ENCODE measurements around the gene NOSIP. TPM values are rescaled to one million over a fixed set of nuclear protein-coding genes. Genes with fewer than 3 reads are reported as not detected.

Gene NOSIP
- total and polyA plus RNA-seq, 2 of the 4 experiments (the other 2 are of a cell fraction) = 118 to 138 TPM

DNA sequence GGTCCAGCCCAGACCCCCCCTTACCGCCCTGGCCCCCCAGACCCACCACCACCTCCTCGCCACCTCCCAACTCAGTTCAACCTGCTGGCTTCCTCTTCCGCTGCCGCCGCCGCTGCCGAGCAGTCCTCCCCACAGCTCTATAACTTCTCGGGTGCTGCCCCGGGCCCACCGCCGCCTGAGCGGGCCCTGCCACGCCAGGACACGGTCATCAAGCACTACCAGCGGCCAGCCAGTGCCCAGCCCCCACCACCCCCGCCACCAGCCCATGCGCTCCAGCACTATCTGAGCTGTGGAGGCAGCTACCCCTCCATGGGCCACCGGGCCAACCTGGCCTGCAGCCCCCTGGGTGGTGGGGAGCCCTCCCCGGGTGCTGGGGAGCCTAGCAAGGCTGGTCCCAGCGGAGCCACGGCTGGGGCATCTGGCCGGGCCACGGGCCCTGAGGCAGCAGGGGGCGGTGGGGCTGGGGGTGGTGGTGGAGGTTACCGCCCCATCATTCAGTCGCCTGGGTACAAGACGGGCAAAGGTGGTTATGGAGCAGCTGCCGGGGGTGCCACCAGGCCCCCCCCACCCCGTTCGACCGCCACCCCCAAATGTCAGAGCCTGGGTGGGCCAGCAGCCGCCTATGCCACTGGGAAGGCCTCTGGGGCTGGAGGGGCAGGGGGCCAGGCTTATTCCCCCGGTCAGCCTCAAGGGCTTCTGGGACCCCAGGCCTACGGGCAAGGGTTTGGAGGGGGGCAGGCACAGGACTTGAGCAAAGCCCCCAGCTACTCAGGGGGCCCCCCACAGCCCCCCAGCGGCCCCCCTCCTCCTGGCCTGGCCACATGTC lies 14.8 kb upstream of the NOSIP start:
- 93% methylated on average over 13 of the region's 35 CpGs; no CpG with 5 or more reads in 1 of the 2 experiments for WGBS, 2 experiments (ENCODE audit: extremely low coverage in 2 of 2, insufficient read length in 1 of 2)
- POLR2A ChIA-PET (ENCODE audit: unreplicated experiment) = no interaction called here

More for the DNA sequence above, 14.8 kb upstream of the NOSIP start:
- H3K14ac ChIP-seq (replicated peaks; ENCODE audit: low read depth, low read length) = no peak overlapping the region
- H3K9ac ChIP-seq (ENCODE audit: low read depth, low read length) = no peak overlapping the region
- H2AFZ ChIP-seq (replicated peaks; ENCODE audit: low read length, poor library complexity) = no peak overlapping the region
- no peaks in the 10 kb centered on the region for H3K27me3 ChIP-seq (ENCODE audit: control insufficient read depth, insufficient read depth, low read length)
- H3K9me3 ChIP-seq (ENCODE audit: control insufficient read depth, insufficient read depth, low read length) = no peaks in the 10 kb centered on the region
- H3K23ac ChIP-seq (ENCODE audit: low read depth, low read length) = no peak overlapping the region
- no peak overlapping the region for H3K18ac ChIP-seq (ENCODE audit: low read depth, low read length)
- no TSS peak for BruUV-seq (replicated peaks)
- peaks cover 48% of the 10 kb centered on the region for H3K36me3 ChIP-seq (ENCODE audit: control insufficient read depth, insufficient read depth, low read length)
- H3K4me3 ChIP-seq (ENCODE audit: insufficient read depth, low read depth, low read length) = no peak overlapping the region
- peaks cover 7% of the 10 kb centered on the region; the same call in 1 of the 2 replicates for H3K4me1 ChIP-seq (ENCODE audit: control insufficient read depth, insufficient read depth, low read length)
- H3K79me1 ChIP-seq (ENCODE audit: low read depth in 1 of 2, low read length in 2 of 2) = peaks cover 16 to 44% of the 10 kb centered on the region in 2 experiments
- no peak overlapping the region for H2AK9ac ChIP-seq (replicated peaks; ENCODE audit: low read depth, low read length, poor library complexity)
- H2BK120ac ChIP-seq (ENCODE audit: low read depth, low read length) = no peak overlapping the region
- H3K27ac ChIP-seq (ENCODE audit: insufficient read depth, low read length) = no peak overlapping the region
- in situ Hi-C loops (cut with MboI; ENCODE audit: low sequenced_read_pairs) (no loop called here), dilution Hi-C loops (cut with HindIII; ENCODE audit: low sequenced_read_pairs, unreplicated experiment) (no loop called here), intact Hi-C loops (cut with micrococcal nuclease) (loop anchor here (5.0 kb wide), 1 partner anchor 82 kb away; the partner anchor contains the start of gene PRMT1)
- ATAC-seq (ENCODE audit: low read depth) (no peak), DNase-seq (no peak)
- H3K56ac ChIP-seq (ENCODE audit: extremely low read depth, insufficient read depth, low read length) = no peak overlapping the region
- H3K9me1 ChIP-seq (ENCODE audit: insufficient read depth, low read length) = peaks cover 3% of the 10 kb centered on the region; the same call in 1 of the 2 replicates
- CTCF ChIA-PET = no interaction called here
- no peak overlapping the region for H4K8ac ChIP-seq (ENCODE audit: low read depth in 2 of 2, low read length in 2 of 2)
- H4K5ac ChIP-seq (ENCODE audit: low read depth, low read length) = no peak overlapping the region
- H2BK20ac ChIP-seq (ENCODE audit: low read depth, low read length) = no peak overlapping the region
- H3K4me2 ChIP-seq (ENCODE audit: low read depth, low read length) = no peak overlapping the region
- H2BK15ac ChIP-seq (ENCODE audit: low read depth, low read length) = no peak overlapping the region
- H2BK5ac ChIP-seq (ENCODE audit: low read depth, low read length, poor library complexity, severe bottlenecking) = no peak overlapping the region
- peaks cover 39% of the 10 kb centered on the region for H4K20me1 ChIP-seq (ENCODE audit: insufficient read depth, low read length)
- H2AK5ac ChIP-seq (ENCODE audit: low read depth, low read length) = no peak overlapping the region
- TF ChIP-seq NFE2L2 (IDR thresholded peaks at IDR 0.05; ENCODE audit: low read depth, low read length) (no peak), MAFK (IDR thresholded peaks at IDR 0.05; ENCODE audit: low read depth, low read length) (no peak), RAD21 (IDR thresholded peaks at IDR 0.05; ENCODE audit: low read length) (no peak), RCOR1 (IDR thresholded peaks at IDR 0.05; ENCODE audit: insufficient replicate concordance, low read length) (no peak), SMC3 (IDR thresholded peaks at IDR 0.05; ENCODE audit: low read depth, low read length) (no peak), BHLHE40 (IDR thresholded peaks at IDR 0.05; ENCODE audit: low read depth, low read length) (no peak), FOS (IDR thresholded peaks at IDR 0.05; ENCODE audit: low read depth, low read length) (no peak), MAZ (IDR thresholded peaks at IDR 0.05; ENCODE audit: borderline replicate concordance, low read depth, low read length) (no peak), MXI1 (IDR thresholded peaks at IDR 0.05; ENCODE audit: borderline replicate concordance, low read depth, low read length) (no peak), CEBPB (IDR thresholded peaks at IDR 0.05; ENCODE audit: low read depth, low read length) (no peak), POLR2A (IDR thresholded peaks at IDR 0.05; ENCODE audit: low read depth, low read length) (no peak), USF2 (IDR thresholded peaks at IDR 0.05; ENCODE audit: low read depth, low read length) (no peak), CHD1 (IDR thresholded peaks at IDR 0.05; ENCODE audit: low read depth, low read length) (no peak)
- TF ChIP-seq, protein P1, sequence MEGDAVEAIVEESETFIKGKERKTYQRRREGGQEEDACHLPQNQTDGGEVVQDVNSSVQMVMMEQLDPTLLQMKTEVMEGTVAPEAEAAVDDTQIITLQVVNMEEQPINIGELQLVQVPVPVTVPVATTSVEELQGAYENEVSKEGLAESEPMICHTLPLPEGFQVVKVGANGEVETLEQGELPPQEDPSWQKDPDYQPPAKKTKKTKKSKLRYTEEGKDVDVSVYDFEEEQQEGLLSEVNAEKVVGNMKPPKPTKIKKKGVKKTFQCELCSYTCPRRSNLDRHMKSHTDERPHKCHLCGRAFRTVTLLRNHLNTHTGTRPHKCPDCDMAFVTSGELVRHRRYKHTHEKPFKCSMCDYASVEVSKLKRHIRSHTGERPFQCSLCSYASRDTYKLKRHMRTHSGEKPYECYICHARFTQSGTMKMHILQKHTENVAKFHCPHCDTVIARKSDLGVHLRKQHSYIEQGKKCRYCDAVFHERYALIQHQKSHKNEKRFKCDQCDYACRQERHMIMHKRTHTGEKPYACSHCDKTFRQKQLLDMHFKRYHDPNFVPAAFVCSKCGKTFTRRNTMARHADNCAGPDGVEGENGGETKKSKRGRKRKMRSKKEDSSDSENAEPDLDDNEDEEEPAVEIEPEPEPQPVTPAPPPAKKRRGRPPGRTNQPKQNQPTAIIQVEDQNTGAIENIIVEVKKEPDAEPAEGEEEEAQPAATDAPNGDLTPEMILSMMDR (conservative IDR thresholded peaks at IDR 0.05; ENCODE audit: low read depth, low read length) = no peak
- TF ChIP-seq, protein P2, sequence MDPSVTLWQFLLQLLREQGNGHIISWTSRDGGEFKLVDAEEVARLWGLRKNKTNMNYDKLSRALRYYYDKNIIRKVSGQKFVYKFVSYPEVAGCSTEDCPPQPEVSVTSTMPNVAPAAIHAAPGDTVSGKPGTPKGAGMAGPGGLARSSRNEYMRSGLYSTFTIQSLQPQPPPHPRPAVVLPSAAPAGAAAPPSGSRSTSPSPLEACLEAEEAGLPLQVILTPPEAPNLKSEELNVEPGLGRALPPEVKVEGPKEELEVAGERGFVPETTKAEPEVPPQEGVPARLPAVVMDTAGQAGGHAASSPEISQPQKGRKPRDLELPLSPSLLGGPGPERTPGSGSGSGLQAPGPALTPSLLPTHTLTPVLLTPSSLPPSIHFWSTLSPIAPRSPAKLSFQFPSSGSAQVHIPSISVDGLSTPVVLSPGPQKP (IDR thresholded peaks at IDR 0.05; ENCODE audit: borderline replicate concordance, low read depth, low read length) = no peak
- H4K91ac ChIP-seq (ENCODE audit: insufficient read depth, low read depth, low read length) = no peak overlapping the region
- H3K4ac ChIP-seq (ENCODE audit: low read depth, low read length) = no peak overlapping the region

Measured in IMR-90 (cell line).